Adrenal gland (tissue), 19 donors: ENCODE data around the gene ARF1. TPM values are rescaled to one million over a fixed set of nuclear protein-coding genes. Genes with fewer than 3 reads are reported as not detected.

ENCODE experiments used
- DNase-seq, 7 donors: peaks; one replicate each; pipeline ENCODE4 v3.0.0-alpha.2; 2019 to 2020
- H3K27ac ChIP-seq, 5 donors: fragments of 200-600 bp; sonication (generic) in 4 of 5; 1 replicate in 3 of 5; 2 replicates in 2 of 5; pipeline versions ENCODE4 v1.5.1 to v1.8.0; 2016 to 2020; ENCODE audit warnings: mild to moderate bottlenecking in 1 of 5
- H3K27me3 ChIP-seq: fragments of 200-600 bp; 2 replicates; pipeline ENCODE4 v1.8.0; 2021
- H3K36me3 ChIP-seq, 2 donors: fragments of 200-600 bp; replicated peaks in 1 of 2; 1 replicate in 1 of 2; 2 replicates in 1 of 2; pipeline versions ENCODE4 v1.5.1 to v1.8.0; 2018 to 2022
- H3K4me1 ChIP-seq, 2 donors: fragments of 200-600 bp; replicated peaks in 1 of 2; 1 replicate in 1 of 2; 2 replicates in 1 of 2; pipeline versions ENCODE4 v1.5.1 to v1.8.0; 2018 to 2021
- H3K4me3 ChIP-seq, 4 donors: fragments of 200-600 bp; sonication (generic) in 3 of 4; one replicate each; pipeline ENCODE4 v1.5.1; 2016 to 2018
- H3K9me3 ChIP-seq, 3 donors: fragments of 200-600 bp; sonication (generic) in 1 of 3; replicated peaks in 1 of 3; 1 replicate in 2 of 3; 2 replicates in 1 of 3; pipeline versions ENCODE4 v1.5.1 to v1.8.0; 2016 to 2021
- CTCF ChIP-seq, 6 experiments: fragments of 450-650 bp in 4 of 6; fragments of 200-600 bp in 2 of 6; sonication (generic) in 1 of 6; IDR thresholded peaks; 1 replicate in 5 of 6; 2 replicates in 1 of 6; pipeline versions ENCODE4 v1.5.1 to v1.8.0; 2016 to 2021; ENCODE audit warnings: antibody characterized with exemption in 6 of 6, mild to moderate bottlenecking in 2 of 6, moderate library complexity in 1 of 6
- POLR2A ChIP-seq, 2 donors: fragments of 450-650 bp; IDR thresholded peaks; one replicate each; pipeline ENCODE4 v1.6.1; 2017; ENCODE audit warnings: antibody characterized with exemption in 2 of 2, mild to moderate bottlenecking in 2 of 2, moderate library complexity in 1 of 2
- WGBS, 4 donors: extraction: QIAGEN DNeasy Blood & Tissue Kit in 2 of 4; methylation state at CpG; one replicate each; pipeline versions ENCODE4 v1.1.5 to v1.1.7; 2013 to 2017; 5-methylcytosine and 5-hydroxymethylcytosine counted together
- intact Hi-C, 2 donors: fragments of 100-400 bp; cut with DNase I; formaldehyde crosslinking; loops; one replicate each; pipeline versions ENCODE4 v1.14.1 to v1.15.0; 2022 to 2023
- long read RNA-seq, 10 donors: library from polyadenylated mRNA in 3 of 10; unstranded in 2 of 10; stranded (forward) in 1 of 10; transcript quantifications; one replicate each; pipeline ENCODE4 v2.0.0 and lab custom pipeline, GENCODE V29; 2021 to 2026
- polyA plus RNA-seq, 3 donors: library from polyadenylated mRNA; stranded (reverse); fragments of 200-250 nt in 2 of 3; fragments of 350-450 nt in 1 of 3; fragmentation: Illumina TruSeq in 1 of 3; extraction: RNeasy Lipid Tissue Mini Kit (QIAGEN cat#74804) in 1 of 3; gene quantifications; one replicate each; pipeline ENCODE4 v1.2.3, GENCODE V29; 2013 to 2014
- total RNA-seq, 9 donors: library from RNA; depleted of rRNA in 4 of 9; stranded (reverse); fragments of >200 nt in 4 of 9; fragments of 120-200 nt in 1 of 9; fragmentation: NEBNext Ultra II Directional in 1 of 9; extraction: Animal tissue kit (Norgen Biotek cat#: 25700) in 1 of 9; gene quantifications; one replicate each; pipeline versions ENCODE4 v1.1.0 to v1.2.4, GENCODE V29; 2013 to 2023
- donor health status: healthy with polysubstance abuse.
- donor health status: Bipolar disorder and iron deficiency.
- donor health status: DM: yes; HTN: yes; CAD: no.
- donor health status: DM: no; HTN: no; CAD: no.
- donor health status: DM: no; HTN: no; CAD: no.
- donor health status: DM: yes; HTN: yes; CAD: no.

Gene ARF1
- total RNA-seq (100 to 1,000 TPM; 200 to 611 (median 378) TPM), polyA plus RNA-seq (100 to 1,000 TPM; 274 to 510 (median 384) TPM)
- long read RNA-seq, donor 1, transcript ARF1-201 (5 exons, 1,888 nt) = major isoform, 198 of 239 reads
- long read RNA-seq, donor 1, transcript ARF1-213 (5 exons, 1,972 nt) = minor isoform, 8 of 239 reads
- long read RNA-seq, donor 1, partial matches to known transcripts = 32 of 239 reads
- long read RNA-seq, donor 1, other reads (novel, unspliced or antisense) = 0 of 239 reads
- long read RNA-seq, donor 2, transcript ARF1-201 (5 exons, 1,888 nt) = major isoform, 131 of 244 reads
- long read RNA-seq, donor 2, transcript ARF1-213 (5 exons, 1,972 nt) = minor isoform, 8 of 244 reads
- long read RNA-seq, donor 2, partial matches to known transcripts = 105 of 244 reads
- long read RNA-seq, donor 2, other reads (novel, unspliced or antisense) = 0 of 244 reads
- long read RNA-seq, donor 3, transcript ARF1-213 (5 exons, 1,972 nt) = minor isoform, 10 of 285 reads
- long read RNA-seq, donor 3, transcript ARF1-201 (5 exons, 1,888 nt) = major isoform, 147 of 285 reads
- long read RNA-seq, donor 3, partial matches to known transcripts = 122 of 285 reads
- long read RNA-seq, donor 3, other reads (novel, unspliced or antisense) = 5 of 285 reads
- long read RNA-seq, donor 4, transcript ARF1-201 (5 exons, 1,888 nt) = major isoform, 414 of 457 reads
- long read RNA-seq, donor 4, transcript ARF1-213 (5 exons, 1,972 nt) = minor isoform, 10 of 457 reads
- long read RNA-seq, donor 4, partial matches to known transcripts = 18 of 457 reads
- long read RNA-seq, donor 4, other reads (novel, unspliced or antisense) = 11 of 457 reads
- long read RNA-seq, donor 5, transcript ARF1-213 (5 exons, 1,972 nt) = minor isoform, 16 of 1,017 reads
- long read RNA-seq, donor 5, transcript ARF1-201 (5 exons, 1,888 nt) = major isoform, 952 of 1,017 reads
- long read RNA-seq, donor 5, partial matches to known transcripts = 24 of 1,017 reads
- long read RNA-seq, donor 5, other reads (novel, unspliced or antisense) = 19 of 1,017 reads
- long read RNA-seq, donor 6, transcript ARF1-201 (5 exons, 1,888 nt) = major isoform, 283 of 309 reads
- long read RNA-seq, donor 6, transcript ARF1-213 (5 exons, 1,972 nt) = minor isoform, 5 of 309 reads
- long read RNA-seq, donor 6, partial matches to known transcripts = 7 of 309 reads
- long read RNA-seq, donor 6, other reads (novel, unspliced or antisense) = 13 of 309 reads
- long read RNA-seq, donor 7, transcript ARF1-201 (5 exons, 1,888 nt) = major isoform, 101 of 180 reads
- long read RNA-seq, donor 7, partial matches to known transcripts = 76 of 180 reads
- long read RNA-seq, donor 7, other reads (novel, unspliced or antisense) = 0 of 180 reads
- long read RNA-seq, donor 8, transcript ARF1-201 (5 exons, 1,888 nt) = major isoform, 223 of 266 reads
- long read RNA-seq, donor 8, transcript ARF1-213 (5 exons, 1,972 nt) = minor isoform, 8 of 266 reads
- long read RNA-seq, donor 8, partial matches to known transcripts = 28 of 266 reads
- long read RNA-seq, donor 8, other reads (novel, unspliced or antisense) = 6 of 266 reads
- long read RNA-seq, donor 9, transcript ARF1-201 (5 exons, 1,888 nt) = major isoform, 110 of 128 reads
- long read RNA-seq, donor 9, partial matches to known transcripts = 13 of 128 reads
- long read RNA-seq, donor 9, other reads (novel, unspliced or antisense) = 0 of 128 reads
- long read RNA-seq, donor 10, transcript ARF1-213 (5 exons, 1,972 nt) = minor isoform, 11 of 110 reads
- long read RNA-seq, donor 10, transcript ARF1-201 (5 exons, 1,888 nt) = major isoform, 85 of 110 reads
- long read RNA-seq, donor 10, partial matches to known transcripts = 14 of 110 reads
- long read RNA-seq, donor 10, other reads (novel, unspliced or antisense) = 0 of 110 reads

- 0 to 8% (median 0%) methylated on average over 8 to 87 of the region's 87 CpGs for WGBS, 4 donors
- Histone ChIP-seq H3K9me3 (no peaks in the 10 kb centered on the region), H3K27ac (peak within 1 kb of the TSS; percentile 94 to 100 (median 100)), H3K36me3 (no peaks in the 10 kb centered on the region), H3K27me3 (no peaks in the 10 kb centered on the region), H3K4me1 (peaks cover 38 to 44% of the 10 kb centered on the region in 2 donors), H3K4me3 (peak within 1 kb of the TSS; percentile 95 to 100 (median 98))
- peak; percentile 92 to 95 (median 92) for DNase-seq
- intact Hi-C loops = loop anchor here in 1 of 2 donors (10.0 kb wide), 1 partner anchor 348 kb away; the partner anchor contains the start of genes JMJD4 and SNAP47
- TF ChIP-seq CTCF (IDR thresholded peaks at IDR 0.05) (peak in 2 of 6 experiments; percentile 21 to 39), POLR2A (IDR thresholded peaks at IDR 0.05) (peak; percentile 85 to 88)
Observed at GRCh38 chr1:228082214-228082917, at the start of gene ARF1. Gene ARF1, plus strand, starts transcription at chr1:228082708. Its CDS starts 14,407 bp downstream, at chr1:228097115.

GRCh38 chr1:228033376-228033775 is 49.1 kb upstream of the ARF1 start:
- DNase-seq = no peak
- intact Hi-C loops = no loop called here
- no peak overlapping the region for H3K27ac ChIP-seq
- H3K27me3 ChIP-seq = peaks cover 23% of the 10 kb centered on the region
- TF ChIP-seq POLR2A (IDR thresholded peaks at IDR 0.05) (no peak), CTCF (IDR thresholded peaks at IDR 0.05) (no peak)
- no peaks in the 10 kb centered on the region for H3K9me3 ChIP-seq
- no peak overlapping the region for H3K4me3 ChIP-seq
- no peaks in the 10 kb centered on the region for H3K36me3 ChIP-seq
- WGBS, 4 donors = 65 to 74% (median 70%) methylated on average over 2 of the region's 2 CpGs
- H3K4me1 ChIP-seq = no peaks in the 10 kb centered on the region
